ENCODE measurements around the gene SEC14L5.

DNA sequence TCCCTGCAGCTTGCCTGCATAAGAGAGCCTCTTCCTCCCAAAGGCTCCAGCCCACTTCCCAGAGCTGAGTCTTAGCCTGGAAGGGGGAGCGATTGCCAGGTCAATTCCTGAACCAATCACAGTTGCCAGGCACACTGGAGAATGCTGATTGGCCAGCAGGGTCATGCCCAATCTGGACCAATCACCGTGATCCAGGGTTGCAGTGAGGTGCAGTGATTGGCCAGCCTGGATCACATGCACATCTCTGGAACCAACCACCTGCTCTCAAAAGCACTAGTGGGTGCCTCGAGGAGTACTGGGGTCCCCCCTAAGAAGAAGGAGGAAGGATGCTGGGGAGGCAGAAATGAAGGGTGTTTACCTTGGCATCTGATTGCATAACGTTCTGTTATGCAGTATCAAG, 57.2 kb downstream of the SEC14L5 start:
- TF ChIP-seq CTCF (IDR thresholded peaks at IDR 0.05; ENCODE audit: low read depth, low read length, poor library complexity, severe bottlenecking) (no peak), EZH2phosphoT487 (IDR thresholded peaks at IDR 0.05; ENCODE audit: borderline replicate concordance, low read length) (no peak)

All from DOHH2 (cell line).